ENCODE data around the gene PLPPR1.

GRCh38 chr9:101342595-101342994 is 314.1 kb downstream of the PLPPR1 start:
- TF ChIP-seq GATA2 (CRISPR knock-in tag; IDR thresholded peaks at IDR 0.05) (no peak), CTCF (IDR thresholded peaks at IDR 0.05) (no peak), MAX (IDR thresholded peaks at IDR 0.05; ENCODE audit: low read depth) (no peak), SMC3 (IDR thresholded peaks at IDR 0.05; ENCODE audit: low read depth, low read length) (no peak), POLR2AphosphoS5 (IDR thresholded peaks at IDR 0.05; ENCODE audit: low read depth, low read length) (no peak), REST (IDR thresholded peaks at IDR 0.05; ENCODE audit: low read depth, low read length) (no peak), RAD21 (IDR thresholded peaks at IDR 0.05; ENCODE audit: low read length) (no peak), RCOR1 (IDR thresholded peaks at IDR 0.05; ENCODE audit: low read length) (no peak), JUND (IDR thresholded peaks at IDR 0.05) (no peak), TAF1 (IDR thresholded peaks at IDR 0.05; ENCODE audit: borderline replicate concordance, low read depth, low read length) (no peak), EZH2phosphoT487 (IDR thresholded peaks at IDR 0.05; ENCODE audit: borderline replicate concordance, low read depth) (no peak), NFIC (IDR thresholded peaks at IDR 0.05; ENCODE audit: borderline replicate concordance) (no peak), RFX5 (IDR thresholded peaks at IDR 0.05; ENCODE audit: low read length) (no peak)
